GM12891 (cell line): ENCODE data around the gene DSTN.
A peak's percentile ranks its signal among the peaks of the same experiment; 100 is the strongest.

Source experiments
- POLR2A ChIP-seq: IDR thresholded peaks from 2 replicates; pipeline ENCODE4 v1.6.1; 2011; ENCODE audit warnings: low read depth, low read length, control low read depth
- POLR2AphosphoS5 ChIP-seq: IDR thresholded peaks from 2 replicates; pipeline ENCODE4 v1.6.1; 2011; ENCODE audit warnings: low read depth, low read length, control low read depth
- SPI1 ChIP-seq: IDR thresholded peaks from 2 replicates; pipeline ENCODE4 v1.6.1; 2011; ENCODE audit warnings: low read depth, low read length, control low read depth
- TAF1 ChIP-seq: IDR thresholded peaks from 2 replicates; pipeline ENCODE4 v1.6.1; 2011; ENCODE audit warnings: low read depth, low read length, control low read depth

GRCh38 chr20:17634661-17635331 lies 64.9 kb downstream of the DSTN start:
- TF ChIP-seq SPI1 = peak; percentile 60
- TF ChIP-seq POLR2AphosphoS5 = no peak
- no peak for TF ChIP-seq POLR2A
- no peak for TF ChIP-seq TAF1
